DMS53 treated with DMSO at 0.1 percent for 48 hours (cell line): ENCODE measurements around the gene MVK.

Experiments
- DNase-seq: peaks from one replicate; lab custom pipeline; 2025; ENCODE audit not compliant: unreplicated experiment; lab: John Stamatoyannopoulos, UW

MVK gene

DNA sequence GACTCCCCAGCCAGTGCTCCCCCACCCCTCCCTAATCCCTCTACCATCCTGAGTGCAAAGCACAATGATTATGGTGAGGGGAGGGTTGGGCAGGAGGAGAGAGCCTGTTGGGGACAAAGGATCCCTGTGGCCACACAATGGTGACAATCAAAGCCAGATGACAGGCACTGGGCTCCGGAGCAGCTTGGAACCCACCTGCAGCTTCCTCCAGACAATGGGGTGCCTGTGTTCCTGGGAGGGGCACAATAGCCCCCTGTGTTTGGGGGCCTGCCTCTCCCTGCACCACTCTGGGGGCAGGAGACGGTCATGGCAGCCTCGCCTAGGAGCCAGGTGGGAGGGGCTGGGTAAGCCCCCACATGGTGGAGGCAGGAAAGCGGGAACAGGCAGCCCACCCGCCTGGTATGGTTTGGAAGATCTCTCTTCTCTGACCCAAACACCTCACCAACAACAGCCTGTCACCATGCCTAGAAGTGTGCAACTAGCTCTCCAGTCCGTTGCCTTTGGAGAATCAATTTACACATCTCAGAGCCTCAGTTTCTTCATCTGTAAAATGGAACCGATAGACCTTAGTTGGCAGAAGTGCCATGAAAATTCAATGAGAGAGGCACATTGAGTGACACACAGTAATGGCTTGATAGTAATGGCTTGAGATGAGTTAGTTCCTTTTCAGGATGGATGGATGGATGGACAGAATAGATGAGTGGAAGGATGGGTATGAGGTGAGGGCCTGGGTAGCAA, 53.0 kb downstream of the MVK start:
- DNase-seq = no peak

DNA sequence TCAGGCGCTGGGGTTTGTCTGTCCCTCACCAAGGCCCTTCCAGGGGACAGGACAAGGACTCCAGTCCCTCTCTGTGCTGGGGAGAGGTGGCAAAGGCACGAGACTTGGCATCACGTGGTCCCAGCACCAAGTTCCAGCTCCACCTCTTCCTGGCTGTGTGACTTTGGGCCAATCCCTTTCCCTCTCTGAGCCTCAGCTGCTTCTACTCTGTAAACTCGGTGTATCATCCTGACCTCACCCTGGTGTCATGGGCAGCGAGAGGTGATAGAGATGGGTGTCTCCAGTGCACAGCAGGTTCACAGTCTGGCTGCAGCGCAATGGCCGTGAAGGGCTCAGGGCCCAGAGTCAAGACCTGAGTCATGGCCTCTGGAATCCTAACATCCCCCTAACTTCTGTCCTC, 54.0 kb downstream of the MVK start:
- DNase-seq = no peak

DNA sequence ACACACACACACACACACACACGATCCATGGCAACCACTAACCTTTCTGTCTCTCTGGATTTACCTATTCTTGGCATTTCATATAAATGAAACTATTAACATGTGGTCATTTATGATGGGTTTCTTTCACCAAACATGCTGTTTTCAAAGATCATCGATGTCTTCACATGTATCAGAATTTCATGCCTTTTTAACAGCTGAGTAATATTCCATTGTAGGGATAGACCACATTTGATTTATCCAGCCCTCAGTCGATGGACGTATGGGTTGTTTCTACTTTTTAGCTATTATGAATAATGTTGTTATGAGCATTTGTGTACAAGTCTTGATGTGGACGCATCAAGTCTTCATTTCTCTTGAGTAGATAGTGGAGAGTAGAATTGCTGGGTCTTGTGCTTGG, 56.5 kb downstream of the MVK start:
- DNase-seq = no peak

DNA sequence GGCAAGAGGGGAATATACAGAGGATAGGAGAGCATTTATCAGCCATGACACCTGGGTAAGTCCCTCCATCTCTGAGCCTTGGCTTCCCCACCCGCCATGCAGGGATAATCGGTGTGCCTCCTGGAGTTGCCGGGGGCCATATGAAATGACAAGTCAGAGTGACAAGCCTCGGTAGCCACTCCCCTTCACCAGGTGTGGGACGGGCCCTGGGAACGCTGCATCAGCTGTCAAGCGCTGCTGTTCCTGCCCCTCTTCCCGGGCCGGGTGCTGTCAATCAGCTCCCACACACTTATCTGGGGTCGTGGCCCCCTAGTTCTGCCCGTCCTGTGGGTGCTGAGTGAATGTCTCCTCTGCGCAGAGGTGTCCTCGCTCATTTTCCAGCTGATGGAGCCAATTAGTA, 57.2 kb downstream of the MVK start:
- DNase-seq = no peak

DNA sequence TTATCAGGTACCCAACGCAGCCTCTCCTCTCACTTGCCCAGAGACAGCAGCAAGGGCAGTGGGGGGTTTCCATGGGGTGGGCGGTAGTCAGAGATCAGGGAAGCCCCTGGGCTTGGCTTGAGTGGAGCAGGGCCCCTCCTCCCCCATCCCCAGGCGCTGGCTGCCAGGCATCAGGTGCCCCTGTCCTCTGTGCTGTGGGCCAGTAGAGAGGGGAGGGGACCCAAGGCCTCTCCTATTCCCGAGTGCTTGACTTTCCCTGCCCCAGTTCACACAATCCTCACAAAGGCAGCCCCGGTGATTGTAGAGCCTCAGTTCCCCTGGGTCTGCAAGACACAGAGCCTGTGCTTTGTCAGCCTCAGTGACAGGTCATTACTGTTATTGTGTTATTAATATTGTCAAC, 57.7 kb downstream of the MVK start:
- no peak for DNase-seq

DNA sequence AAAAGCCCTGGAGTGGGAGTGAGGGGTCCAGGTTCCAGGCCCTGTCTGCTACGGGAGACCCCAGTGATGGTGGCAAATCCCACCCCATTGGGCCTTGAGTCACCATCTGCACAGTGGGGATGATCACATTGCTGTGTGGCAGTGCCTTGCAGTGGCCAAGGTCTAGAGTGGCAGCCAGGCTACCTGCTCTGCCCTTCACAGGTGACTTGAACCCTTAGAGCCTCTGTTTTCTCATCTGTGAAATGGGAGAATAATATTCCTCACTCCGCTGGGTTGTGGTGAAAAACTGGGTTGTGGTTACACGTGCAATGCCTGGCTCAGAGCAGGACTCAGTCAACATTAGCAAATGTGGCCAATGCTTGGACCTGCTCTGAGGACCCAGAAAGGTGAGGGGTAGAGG, 58.2 kb downstream of the MVK start:
- DNase-seq = no peak

DNA sequence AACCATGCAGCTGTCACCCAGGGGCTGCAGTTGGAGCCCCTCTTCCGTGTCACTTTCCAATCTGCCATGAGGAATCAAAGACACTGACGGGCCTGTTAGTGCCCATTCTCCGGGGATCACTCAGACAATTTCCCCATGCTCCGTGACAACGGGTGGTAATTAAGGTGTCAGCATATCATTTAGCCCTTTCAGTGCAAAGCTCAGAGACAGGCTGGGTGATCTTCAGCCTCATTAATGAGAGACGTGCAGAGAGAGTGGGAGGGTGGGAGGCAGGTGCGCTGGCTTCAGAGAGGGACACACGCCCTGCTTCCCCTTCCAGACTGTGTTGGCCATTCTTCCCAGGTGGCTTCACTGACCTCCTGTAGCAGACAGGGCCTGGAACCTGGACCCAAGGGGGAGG, 58.7 kb downstream of the MVK start:
- DNase-seq = no peak

DNA sequence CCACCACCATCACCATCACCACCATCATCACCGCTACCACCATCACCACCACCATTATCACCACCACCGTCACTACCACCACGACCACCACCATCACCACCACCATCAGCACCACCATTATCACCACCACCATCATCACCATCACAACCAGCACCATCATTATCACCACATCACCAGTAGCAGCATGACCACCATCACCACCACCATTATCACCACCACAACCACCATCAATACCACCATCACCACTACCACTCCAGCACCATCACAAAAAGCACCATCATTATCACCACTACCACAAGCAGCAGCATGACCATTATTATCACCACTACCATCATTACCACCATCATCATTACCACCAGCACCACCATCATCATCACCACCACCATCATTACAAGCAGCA, 62.1 kb downstream of the MVK start:
- no peak for DNase-seq

DNA sequence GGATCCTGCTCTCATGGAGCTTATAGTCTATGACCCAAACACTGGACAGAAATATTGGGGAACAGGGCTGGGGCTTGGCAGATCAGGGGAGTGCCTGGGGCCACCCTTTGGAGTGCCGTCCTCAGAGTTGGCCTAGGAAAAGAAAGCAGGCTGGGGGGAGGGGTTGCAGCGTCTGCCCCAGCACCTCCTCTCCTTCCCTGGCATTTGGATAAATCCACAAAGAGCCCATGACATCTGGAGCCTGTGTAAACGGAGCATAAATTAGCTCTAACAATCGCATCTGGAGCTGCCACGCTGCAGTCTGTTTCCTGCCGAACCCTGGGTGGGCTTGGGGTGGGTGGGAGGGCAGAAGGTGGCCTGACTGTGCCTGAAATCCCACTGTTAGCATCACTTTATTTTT, 63.8 kb downstream of the MVK start:
- DNase-seq = no peak

DNA sequence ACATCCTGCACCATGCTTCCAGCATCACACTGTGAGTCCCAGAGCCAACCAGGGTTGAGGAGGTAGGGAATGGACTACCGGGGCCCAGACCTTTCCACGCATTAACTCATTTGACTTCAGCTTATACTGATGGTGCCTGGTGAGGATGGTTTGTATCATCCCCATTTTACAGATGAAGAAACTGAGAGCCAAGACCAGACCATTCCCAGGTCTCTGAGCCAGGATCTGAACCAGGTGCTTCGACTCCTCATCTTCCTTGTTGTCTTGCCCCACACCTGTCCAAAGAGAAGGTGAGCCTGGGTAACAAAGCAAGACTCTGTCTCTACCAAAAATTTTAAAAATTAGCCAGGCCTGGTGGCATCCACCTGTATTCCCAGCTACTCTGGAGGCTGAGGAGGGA, 64.4 kb downstream of the MVK start:
- DNase-seq = no peak

DNA sequence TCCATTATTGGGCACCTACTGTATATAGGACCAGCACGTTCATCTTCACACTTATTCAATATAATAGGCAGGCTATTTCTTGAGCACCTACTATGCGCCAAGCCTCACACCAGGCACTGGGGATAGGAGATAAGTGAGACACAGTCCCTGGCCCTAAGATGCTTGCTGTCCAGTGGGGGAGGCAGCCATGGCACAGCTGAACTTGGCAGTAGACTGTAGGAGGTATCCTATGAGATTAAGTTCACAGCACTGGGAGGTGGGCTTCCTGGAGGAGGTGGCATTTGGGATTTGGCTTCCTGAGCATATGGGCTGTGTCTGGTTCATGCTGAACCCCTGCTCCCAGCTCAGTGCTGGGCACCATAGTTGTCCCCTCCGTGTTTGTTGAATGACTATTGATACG, 65.1 kb downstream of the MVK start:
- DNase-seq = no peak

DNA sequence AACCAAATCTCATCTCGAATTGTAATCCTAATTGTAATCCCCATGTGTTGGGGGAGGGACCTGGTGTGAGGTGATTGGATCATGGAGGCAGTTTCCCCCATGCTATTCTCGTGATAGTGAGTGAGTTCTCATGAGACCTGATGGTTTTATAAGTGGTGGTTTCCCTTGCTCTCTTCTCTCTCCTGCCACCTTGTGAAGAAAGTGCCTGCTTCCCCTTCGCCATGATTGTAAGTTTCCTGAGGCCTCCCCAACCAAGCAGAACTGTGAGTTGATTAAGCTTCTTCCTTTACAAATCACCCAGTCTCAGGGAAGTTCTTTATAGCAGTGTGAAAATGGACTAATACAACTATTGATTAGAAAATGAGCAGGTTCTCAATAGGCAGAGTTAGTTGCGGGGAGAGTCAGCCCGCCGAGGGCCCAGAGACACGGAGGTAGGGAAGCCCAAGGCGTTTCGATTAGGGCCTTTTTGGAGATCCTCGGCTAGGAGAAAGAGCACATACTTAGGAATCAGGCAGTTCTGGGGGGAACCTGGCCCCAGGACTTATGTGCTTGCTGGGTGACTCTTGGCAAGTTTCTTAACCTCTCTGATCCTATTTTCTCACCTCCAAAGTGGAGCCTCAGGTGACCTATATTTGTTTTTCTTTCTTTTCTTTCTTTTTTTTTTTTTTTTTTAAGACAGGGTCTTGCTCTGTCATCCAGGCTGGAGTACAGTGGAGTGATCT, 65.7 kb downstream of the MVK start:
- no peak for DNase-seq

DNA sequence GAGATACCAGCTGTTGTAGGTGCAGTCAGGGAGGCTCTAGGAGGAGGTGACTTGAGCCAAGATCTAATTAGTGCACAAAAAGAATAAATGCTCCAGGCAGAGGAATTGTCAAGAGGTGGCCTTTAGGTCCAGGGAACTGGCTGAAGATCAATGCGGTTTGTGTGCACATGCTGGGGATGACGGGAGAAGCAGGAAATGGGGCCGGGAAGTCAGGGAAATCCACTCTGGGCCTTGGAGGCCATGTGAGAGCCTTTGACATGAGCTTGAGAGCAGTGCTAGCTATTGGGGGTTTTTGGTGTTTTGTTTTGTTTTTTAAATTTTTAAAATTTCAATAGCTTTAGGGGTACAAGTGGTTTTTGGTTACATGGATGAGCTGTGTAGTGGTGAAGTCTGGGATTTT, 67.4 kb downstream of the MVK start:
- DNase-seq = no peak

DNA sequence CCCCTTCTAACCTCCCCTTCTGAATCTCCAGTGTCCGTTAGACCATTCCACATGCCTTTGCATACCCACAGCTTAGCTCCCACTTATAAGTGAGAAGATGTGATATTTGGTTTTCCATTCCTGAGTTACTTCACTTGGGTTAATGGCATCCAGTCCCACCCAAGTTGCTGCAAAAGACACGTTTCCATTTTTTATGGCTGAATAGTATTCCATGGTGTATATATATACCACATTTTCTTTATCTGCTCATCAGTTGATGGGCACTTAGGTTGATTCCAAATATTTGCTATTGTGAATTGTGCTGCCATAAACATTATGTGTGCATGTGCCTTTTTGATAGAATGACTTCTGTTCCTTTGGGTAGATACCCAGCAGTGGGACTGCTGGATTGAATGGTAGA, 67.8 kb downstream of the MVK start:
- DNase-seq = no peak

DNA sequence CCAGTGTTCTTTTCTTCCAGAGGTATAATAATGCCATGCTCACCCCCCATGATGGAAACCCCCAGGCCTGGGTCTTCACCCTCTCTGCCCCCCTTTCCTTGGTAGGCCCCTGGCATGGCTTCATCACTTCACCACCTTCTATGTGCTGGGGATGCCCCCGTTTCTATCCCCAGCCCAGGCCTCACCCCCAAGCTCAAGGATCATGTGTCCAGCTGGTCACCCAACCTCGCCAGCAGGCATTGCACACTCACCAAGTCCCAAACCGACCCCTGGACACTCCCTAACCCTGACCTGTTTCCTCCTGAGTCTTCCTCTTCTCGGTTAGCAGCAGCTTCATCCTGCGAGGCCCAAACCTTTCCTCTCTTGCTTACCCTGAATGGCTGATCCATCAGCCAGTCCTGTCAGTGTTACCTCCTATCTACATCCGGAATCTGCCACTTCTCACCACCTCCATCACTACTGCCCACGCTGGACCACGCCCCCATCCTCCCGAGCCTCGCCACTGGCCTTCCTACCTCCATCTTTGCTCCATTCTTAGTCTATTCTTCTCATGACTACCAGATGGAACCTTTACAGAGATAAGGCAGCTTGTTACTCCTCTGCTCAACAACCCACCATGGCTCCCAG, 69.0 kb downstream of the MVK start:
- DNase-seq = no peak

DNA sequence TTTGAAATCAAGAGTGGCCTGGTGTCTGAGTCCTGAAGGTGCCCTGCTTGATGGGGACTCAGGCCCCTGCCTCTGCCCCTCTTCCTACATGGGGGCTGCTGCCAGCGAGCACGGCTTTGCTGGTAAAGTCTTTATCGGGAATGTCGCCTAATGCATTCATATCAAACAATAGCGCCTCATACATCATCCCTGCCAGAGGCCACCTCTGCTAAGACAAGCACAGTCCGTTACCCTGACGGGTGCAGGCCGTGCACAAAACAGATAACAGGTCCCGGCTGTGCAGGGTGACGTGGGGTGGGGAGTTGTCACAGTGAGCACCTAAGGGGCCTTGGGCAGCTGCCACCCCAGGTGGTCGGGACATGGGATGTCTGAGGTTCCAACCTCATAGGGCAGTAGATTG, 71.6 kb downstream of the MVK start:
- no peak for DNase-seq

DNA sequence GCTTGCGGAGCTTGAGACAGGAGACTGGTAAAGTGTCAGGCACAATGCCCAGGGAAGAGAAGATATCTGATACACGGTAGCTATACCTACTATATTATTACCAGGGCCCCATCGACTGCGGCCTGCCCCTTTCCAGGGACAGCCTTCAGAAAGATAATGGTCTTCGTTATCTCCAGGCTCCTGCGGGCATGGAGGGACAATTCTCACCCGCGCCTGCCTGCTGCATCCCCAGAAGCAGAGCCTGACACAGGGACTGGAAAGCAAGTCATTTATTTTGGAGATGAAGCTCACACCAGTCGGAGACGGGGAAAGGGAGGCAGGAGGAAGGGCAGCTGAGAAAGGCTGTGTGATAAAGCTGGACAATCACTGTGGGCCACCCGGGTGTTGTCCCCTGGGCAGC, 72.1 kb downstream of the MVK start:
- DNase-seq = no peak
